HEK293 (cell line): Measurements from ENCODE around the gene CRTC3.
"Not testable (repeated sequence)": the region's sequence is repeated elsewhere in the genome, so short reads cannot be mapped to it uniquely, and the experiment has no call there.

Experiments used
- CTCF ChIP-seq: fragments of 450-650 bp; formaldehyde crosslinking; IDR thresholded peaks from 2 replicates; pipeline ENCODE4 v1.5.1; 2016; ENCODE audit warnings: missing biosample characterization, missing genetic modification characterization
- ZNF175 ChIP-seq: fragments of 450-650 bp; formaldehyde crosslinking; IDR thresholded peaks from 2 replicates; pipeline ENCODE4 v1.5.1; 2016; ENCODE audit warnings: missing biosample characterization, missing genetic modification characterization
- ZNF184 ChIP-seq: fragments of 450-650 bp; IDR thresholded peaks from 2 replicates; pipeline ENCODE4 v1.5.1; 2018; ENCODE audit warnings: missing biosample characterization, mild to moderate bottlenecking, missing genetic modification characterization
- ZNF571 ChIP-seq: fragments of 450-650 bp; formaldehyde crosslinking; IDR thresholded peaks from 2 replicates; pipeline ENCODE4 v1.5.0; 2017; ENCODE audit warnings: missing biosample characterization, missing genetic modification characterization
- ZNF621 ChIP-seq: fragments of 450-650 bp; formaldehyde crosslinking; IDR thresholded peaks from 2 replicates; pipeline ENCODE4 v1.5.1; 2017; ENCODE audit warnings: missing biosample characterization, missing genetic modification characterization
- TF ChIP-seq, protein P1 (sequence below): fragments of 450-650 bp; formaldehyde crosslinking; IDR thresholded peaks from 2 replicates; pipeline ENCODE4 v1.5.1; 2016; ENCODE audit warnings: missing biosample characterization, missing genetic modification characterization

DNA sequence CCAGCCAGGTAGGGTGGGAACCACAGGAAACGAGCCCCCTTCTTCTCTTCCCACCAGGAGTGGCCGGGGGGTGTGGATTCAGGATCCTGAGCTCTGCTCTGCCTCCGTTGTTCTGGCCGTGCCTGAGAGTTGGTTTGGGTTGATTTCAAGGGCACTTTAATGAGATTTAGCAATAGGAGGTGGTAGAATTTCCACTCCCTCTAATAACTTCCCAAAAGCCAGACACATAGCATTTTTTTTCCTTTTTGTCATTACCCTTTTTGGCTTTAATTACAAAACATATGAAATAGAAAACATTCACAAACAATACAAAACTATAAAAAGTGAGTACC is 131.2 kb downstream of the CRTC3 start:
- TF ChIP-seq CTCF; ZNF621 (tag by site-specific recombination); ZNF175 (tag by site-specific recombination); ZNF571 (tag by site-specific recombination); ZNF184: not testable (repeated sequence)
- TF ChIP-seq, protein P1, sequence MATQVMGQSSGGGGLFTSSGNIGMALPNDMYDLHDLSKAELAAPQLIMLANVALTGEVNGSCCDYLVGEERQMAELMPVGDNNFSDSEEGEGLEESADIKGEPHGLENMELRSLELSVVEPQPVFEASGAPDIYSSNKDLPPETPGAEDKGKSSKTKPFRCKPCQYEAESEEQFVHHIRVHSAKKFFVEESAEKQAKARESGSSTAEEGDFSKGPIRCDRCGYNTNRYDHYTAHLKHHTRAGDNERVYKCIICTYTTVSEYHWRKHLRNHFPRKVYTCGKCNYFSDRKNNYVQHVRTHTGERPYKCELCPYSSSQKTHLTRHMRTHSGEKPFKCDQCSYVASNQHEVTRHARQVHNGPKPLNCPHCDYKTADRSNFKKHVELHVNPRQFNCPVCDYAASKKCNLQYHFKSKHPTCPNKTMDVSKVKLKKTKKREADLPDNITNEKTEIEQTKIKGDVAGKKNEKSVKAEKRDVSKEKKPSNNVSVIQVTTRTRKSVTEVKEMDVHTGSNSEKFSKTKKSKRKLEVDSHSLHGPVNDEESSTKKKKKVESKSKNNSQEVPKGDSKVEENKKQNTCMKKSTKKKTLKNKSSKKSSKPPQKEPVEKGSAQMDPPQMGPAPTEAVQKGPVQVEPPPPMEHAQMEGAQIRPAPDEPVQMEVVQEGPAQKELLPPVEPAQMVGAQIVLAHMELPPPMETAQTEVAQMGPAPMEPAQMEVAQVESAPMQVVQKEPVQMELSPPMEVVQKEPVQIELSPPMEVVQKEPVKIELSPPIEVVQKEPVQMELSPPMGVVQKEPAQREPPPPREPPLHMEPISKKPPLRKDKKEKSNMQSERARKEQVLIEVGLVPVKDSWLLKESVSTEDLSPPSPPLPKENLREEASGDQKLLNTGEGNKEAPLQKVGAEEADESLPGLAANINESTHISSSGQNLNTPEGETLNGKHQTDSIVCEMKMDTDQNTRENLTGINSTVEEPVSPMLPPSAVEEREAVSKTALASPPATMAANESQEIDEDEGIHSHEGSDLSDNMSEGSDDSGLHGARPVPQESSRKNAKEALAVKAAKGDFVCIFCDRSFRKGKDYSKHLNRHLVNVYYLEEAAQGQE (tag by site-specific recombination) = not testable (repeated sequence)
